GM12892 (cell line): Measurements from ENCODE around the gene SIGLEC7.

ENCODE experiments used
- DNase-seq: peaks from one replicate; pipeline ENCODE4 v3.0.0; 2011; ENCODE audit not compliant: insufficient read length
- FAIRE-seq: peaks from 2 replicates; lab custom pipeline; 2011; peaks lifted over from hg19 to GRCh38; lab: Jason Lieb, UNC
- POLR2A ChIP-seq: IDR thresholded peaks from 2 replicates; pipeline ENCODE4 v1.6.1; 2011; ENCODE audit warnings: low read depth, low read length, control low read depth
- POLR2AphosphoS5 ChIP-seq: IDR thresholded peaks from 2 replicates; pipeline ENCODE4 v1.6.1; 2011; ENCODE audit warnings: low read depth, low read length, control low read depth
- TAF1 ChIP-seq: IDR thresholded peaks from 2 replicates; pipeline ENCODE4 v1.6.1; 2011; ENCODE audit warnings: low read depth, mild to moderate bottlenecking, control low read depth, low read length, borderline replicate concordance

The SIGLEC7 gene

DNA sequence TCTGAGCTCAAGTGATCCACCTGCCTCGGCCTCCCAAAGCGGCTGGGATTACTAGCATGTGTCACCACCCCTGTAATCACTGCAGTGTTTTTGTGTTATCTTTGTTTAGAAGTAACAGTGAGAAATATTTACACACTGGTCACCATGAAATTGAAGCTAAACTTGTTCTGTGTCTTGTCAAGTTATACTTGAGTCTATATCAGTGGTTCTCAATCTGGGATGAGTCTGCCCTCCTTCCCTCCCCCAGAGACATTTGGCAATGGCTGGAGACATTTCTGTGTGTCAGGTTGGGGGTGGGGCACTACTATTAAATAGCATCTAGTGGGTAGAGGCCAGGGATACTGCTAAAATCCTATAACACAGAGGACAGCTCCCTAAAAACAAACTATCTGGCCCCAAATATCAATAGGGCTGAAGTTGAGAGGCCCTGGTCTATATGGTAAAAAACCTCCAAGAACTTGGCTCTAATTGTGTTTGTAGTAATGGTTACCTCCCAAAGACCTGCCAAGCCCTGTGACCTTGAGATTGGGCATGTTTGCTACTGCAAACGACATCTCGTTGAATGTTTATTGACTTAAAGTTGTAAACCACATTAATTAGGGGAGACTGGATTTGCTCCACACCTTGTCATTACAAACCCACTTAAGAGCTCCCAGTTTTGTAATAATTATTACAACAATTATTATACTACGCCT lies 40.8 kb upstream of the SIGLEC7 start:
- TF ChIP-seq POLR2AphosphoS5 (no peak), TAF1 (no peak), POLR2A (no peak)
- DNase-seq, result no peak
- no peak for FAIRE-seq

DNA sequence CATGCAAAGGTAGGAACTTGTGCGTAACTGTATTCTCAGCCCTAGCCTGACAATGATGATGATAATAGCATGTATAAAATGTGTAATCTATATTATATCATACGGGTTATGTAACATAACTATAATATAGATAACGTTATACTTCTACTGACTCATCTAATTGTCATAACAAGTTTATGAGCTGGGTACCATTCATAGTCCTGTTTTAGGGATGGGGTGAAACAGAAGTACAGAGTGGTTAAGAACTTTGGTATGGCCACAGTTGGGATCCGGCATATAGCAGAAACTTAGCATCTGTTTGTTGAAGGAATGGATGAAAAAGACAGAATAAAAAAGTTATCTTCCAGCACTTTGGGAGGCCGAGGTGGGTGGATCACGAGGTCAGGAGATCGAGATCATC lies 39.1 kb upstream of the SIGLEC7 start:
- TF ChIP-seq POLR2AphosphoS5, result no peak
- no peak for TF ChIP-seq POLR2A
- no peak for TF ChIP-seq TAF1
- DNase-seq (no peak), FAIRE-seq (no peak)

DNA sequence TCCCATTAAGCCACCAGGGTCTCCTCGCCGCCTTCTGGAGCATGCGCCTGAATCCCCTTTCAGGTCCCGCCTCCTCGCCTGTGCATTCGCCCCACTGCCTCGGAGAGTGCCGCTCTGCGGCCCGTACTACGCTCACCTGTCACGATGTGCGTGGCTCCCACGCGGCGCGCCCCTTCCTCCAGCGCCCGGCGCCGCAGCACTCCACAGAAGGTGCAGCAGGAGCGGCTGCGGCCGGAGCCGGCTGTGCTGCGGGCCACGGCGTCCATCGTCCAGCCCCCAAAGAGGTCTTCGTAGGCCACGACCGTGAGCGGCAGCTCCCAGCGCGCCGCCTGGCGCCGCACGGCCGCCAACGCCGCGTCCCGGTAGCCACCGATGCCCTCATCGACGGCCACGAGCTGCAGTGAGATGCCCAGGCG lies 38.2 kb upstream of the SIGLEC7 start:
- FAIRE-seq (no peak), DNase-seq (no peak)
- TF ChIP-seq TAF1 (no peak), POLR2AphosphoS5 (no peak), POLR2A (no peak)

DNA sequence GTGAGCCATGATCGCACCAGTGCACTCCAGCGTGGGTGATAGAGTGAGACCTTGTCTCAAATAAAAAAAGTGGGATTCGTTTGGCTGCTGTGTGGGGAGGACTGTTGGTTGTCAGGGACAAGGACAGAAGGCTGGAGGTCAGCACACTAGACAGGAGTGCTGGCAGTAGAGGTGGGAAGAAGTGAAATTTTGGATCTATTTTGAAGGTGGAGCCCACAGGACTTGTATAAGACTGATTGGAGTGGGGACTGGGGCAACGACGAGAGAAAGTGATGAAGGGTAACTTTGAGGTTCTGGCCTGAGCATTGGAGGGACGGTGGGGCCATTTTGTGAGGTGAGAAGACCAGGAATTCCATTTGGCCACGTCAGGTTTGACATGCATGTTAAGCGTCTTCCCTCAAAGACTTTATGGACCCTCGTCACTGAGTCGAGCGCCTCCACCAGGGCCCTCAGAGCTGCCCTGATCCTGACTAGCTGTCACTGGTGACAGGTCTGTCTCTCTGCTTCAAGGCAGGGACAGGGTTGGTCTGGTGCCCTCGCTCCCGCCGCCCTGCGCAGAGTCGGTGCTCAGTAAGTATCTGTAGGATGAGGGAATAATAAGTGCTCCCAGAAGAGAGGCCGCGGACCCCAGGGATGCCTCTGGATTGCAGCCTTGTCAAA lies 34.6 kb upstream of the SIGLEC7 start:
- DNase-seq (no peak), FAIRE-seq (peak; percentile 36)
- no peak for TF ChIP-seq POLR2A
- TF ChIP-seq POLR2AphosphoS5, result no peak
- no peak; the same call in 1 of the 2 replicates for TF ChIP-seq TAF1

DNA sequence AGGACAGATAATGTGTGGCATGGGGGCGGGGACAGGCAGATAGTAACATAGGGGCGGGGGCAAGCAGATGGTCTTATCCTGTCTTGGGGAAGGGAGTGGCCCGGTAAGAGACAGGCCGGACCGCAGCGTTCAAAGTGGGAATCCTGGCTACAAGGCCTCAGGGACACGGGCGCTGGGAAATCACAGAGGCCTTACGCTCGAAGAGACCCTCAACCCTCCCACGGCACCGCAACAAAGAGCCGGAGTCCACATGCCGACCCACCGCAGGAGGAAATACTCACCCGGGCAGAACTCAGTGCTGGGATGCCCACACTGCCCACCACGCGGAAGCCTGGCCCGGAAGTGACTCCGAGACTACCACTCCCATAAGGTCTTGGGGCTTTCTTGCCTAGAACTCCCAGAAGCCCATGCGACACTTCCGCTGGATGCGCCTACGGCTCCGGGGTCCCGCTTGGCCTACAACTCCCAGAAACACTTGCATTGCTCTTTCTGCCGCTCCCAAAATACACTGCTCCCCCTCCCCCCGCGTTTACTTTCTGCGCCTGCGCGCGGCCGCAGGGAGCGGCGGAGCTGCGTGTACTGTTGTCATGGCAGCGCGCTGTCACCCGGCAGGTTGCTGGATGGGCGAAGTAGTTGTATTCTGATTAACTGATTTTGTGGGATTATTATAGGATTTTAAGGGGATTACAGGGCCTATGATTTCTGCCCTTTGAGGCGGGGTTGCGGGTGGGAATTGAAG lies 33.9 kb upstream of the SIGLEC7 start, which contains the start of gene CTU1:
TSS of gene CTU1 (minus strand) at position 344 of the 739 bp plus-strand sequence. CDS start 3,840 bp downstream, outside the sequence.
- TF ChIP-seq TAF1, result 0 out of 2 replicates have a peak, but pooled peaks have one; percentile 60
- TF ChIP-seq POLR2A, result peak; percentile 67; the same call in 1 of the 2 replicates
- TF ChIP-seq POLR2AphosphoS5, result peak; percentile 67; the same call in 1 of the 2 replicates
- DNase-seq (peak; percentile 90), FAIRE-seq (peak; percentile 99)

DNA sequence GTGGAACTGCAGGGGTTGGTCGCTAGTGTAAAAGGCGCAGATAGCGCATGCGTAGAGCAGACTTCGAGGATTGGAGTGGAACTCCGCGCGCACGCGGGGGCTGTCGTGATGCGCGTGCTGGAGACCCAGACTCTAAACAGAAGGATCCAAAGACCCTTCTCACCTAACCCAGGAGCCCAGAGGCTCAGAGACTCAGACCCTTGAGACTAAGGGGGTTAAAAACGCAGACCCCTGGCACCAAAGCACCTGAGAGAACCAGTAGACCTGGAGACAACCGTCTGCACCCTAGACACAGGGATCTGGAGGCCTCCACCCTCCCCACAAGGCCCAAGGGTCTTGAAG lies 33.3 kb upstream of the SIGLEC7 start:
- FAIRE-seq (no peak), DNase-seq (no peak)
- TF ChIP-seq POLR2A (no peak), TAF1 (no peak), POLR2AphosphoS5 (no peak)

DNA sequence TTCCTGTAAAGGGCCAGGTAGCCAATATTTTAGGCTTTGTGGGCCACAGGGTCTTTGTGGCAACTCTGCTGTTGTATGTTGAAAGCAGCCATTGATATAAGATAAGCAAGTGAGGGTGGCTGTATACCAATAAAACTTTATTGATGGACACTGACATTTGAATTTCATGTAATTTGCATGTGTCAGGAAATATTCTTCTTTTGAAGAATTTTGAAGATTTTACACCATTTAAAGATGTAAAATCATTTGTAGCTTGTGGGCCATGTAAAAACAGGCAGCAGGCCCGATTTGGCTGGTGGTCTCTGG lies 31.5 kb upstream of the SIGLEC7 start:
- no peak for TF ChIP-seq POLR2A
- DNase-seq, result no peak
- FAIRE-seq, result no peak

DNA sequence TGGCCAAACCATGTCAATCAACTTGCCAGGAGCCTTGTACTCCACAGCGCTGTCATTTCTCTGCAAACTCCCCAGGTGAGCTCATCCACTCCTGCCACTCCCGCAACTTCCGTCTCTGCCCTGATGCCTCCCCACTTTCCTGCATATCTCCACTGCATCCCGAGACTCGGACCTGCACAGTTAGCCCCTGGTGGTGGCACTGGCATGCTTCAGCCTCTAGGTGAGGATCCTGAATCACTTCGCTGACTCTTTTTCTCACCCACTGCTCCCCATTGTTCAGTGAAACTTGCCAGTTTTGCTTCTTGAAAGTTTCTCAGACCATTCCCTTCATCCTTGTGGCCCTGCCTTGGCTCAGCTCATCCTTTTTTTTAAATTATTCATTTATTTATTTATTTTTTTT lies 30.5 kb upstream of the SIGLEC7 start:
- DNase-seq, result no peak
- no peak for TF ChIP-seq POLR2AphosphoS5
- TF ChIP-seq POLR2A, result no peak
- no peak for TF ChIP-seq TAF1
- no peak for FAIRE-seq

DNA sequence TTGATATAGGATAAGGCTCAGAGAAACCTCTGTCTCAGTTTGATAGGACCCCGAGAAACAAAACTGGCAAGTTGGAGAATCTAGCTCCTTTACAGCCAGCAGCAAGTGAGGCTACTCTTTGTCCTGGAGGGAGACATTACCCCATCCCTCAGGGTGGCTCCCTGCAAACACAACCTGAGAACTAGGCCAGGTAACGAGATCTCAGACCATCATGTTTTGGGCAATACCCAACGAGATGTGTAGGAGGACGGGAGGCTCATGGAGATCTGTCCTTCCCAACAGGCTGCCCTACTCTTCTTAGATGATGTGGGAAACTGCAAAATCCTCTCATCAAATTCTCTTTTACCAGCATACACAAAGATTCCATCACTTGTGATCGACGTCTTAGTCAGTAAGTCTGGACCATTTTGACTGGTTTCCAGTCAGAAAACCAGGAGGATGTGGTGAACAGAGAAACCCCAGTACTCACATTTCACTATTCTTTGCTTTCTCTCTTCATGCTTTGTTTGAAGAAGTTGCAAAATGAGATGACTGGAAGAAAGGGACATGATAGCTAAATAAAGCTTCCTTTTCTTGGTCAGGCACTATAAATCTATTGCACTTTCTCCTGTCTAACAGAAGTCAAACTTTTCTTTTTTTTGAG lies 27.9 kb upstream of the SIGLEC7 start:
- DNase-seq (no peak), FAIRE-seq (no peak)
- no peak for TF ChIP-seq TAF1
- TF ChIP-seq POLR2AphosphoS5, result no peak
- TF ChIP-seq POLR2A, result no peak

DNA sequence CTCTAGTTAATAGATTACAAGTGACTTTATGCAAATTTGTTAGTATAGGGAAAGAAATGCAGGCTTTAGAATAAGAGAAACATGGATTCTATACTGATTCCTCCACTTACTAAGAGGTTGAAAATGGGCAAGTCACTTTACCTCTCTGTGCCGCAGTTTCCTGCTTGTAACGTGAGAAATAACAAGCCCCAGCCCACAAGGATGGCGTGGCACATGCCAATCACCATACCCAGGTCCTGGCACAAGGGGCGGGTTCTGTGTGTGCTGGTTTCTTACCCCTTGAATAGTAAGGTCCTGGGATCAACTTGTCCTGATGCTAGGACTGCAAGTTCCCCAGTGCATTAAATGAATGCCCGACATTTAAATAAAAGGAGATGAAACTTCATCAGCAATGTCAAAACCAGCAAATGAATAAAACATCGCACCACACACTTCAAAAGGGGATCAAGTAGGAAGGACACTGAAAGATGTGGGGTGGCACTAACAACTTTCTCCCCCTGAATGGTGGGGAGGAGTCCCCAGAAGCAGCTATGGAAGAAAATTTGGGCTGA lies 25.3 kb upstream of the SIGLEC7 start:
- no peak for DNase-seq
- no peak for FAIRE-seq
- TF ChIP-seq POLR2A (no peak), TAF1 (no peak), POLR2AphosphoS5 (no peak)

DNA sequence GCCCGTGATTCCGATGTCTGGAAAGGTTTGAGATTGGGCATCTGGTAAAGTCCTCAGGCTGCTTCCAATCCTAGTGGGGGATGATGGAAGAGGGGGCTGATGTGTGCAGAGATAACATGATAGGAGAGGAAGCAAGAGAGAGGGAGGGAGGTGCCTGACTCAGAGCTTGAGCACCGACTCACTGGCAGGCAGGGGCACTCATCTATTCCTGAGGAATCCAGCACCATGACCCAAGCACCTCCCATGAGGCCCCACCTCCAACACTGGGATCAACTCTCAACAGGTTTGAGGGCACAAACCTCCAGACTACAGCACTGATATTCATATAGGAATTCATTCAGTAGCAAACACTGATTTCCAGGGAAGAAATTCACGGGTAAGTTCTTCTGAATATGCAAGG lies 23.0 kb upstream of the SIGLEC7 start:
- no peak for FAIRE-seq
- no peak for DNase-seq
- TF ChIP-seq TAF1, result no peak
- TF ChIP-seq POLR2AphosphoS5, result no peak
- TF ChIP-seq POLR2A, result no peak
